Left renal pelvis (tissue), 4 donors: ENCODE data around the gene ASAH2B. TPM values are rescaled to one million over a fixed set of nuclear protein-coding genes. Genes with fewer than 3 reads are reported as not detected.

Experiments
- DNase-seq, 4 donors: peaks; one replicate each; pipeline ENCODE4 v3.0.0-alpha.2; 2013; ENCODE audit warnings: low read depth in 4 of 4, low spot score in 3 of 4
- polyA plus RNA-seq, 4 donors: library from polyadenylated mRNA; unstranded; fragments of 120-200 nt; gene quantifications; one replicate each; pipeline ENCODE4 v1.2.1, GENCODE V29; 2013; ENCODE audit not compliant: insufficient read length in 4 of 4

The ASAH2B gene
- polyA plus RNA-seq, 4 donors: 7.5 to 18.2 (median 12.9) TPM

DNA sequence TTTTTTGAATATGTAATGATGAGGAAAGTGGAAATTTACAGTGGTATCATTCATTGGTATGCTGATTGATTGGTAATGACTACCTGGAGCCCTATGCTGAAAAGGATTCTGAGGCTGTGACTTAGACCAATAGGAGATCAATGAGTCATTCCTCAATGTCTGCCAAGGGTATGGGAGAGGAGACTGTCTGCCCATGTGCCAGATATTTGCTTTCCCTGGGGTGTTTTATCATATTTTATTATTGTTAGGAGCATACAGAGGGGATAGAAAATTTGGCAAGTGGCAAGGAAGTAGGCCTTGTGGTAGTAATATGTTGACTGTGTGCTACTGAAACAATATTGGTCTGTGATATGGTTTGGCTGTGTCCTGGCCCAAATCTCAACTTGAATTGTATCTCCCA lies 54.8 kb downstream of the ASAH2B start:
- no peak for DNase-seq

DNA sequence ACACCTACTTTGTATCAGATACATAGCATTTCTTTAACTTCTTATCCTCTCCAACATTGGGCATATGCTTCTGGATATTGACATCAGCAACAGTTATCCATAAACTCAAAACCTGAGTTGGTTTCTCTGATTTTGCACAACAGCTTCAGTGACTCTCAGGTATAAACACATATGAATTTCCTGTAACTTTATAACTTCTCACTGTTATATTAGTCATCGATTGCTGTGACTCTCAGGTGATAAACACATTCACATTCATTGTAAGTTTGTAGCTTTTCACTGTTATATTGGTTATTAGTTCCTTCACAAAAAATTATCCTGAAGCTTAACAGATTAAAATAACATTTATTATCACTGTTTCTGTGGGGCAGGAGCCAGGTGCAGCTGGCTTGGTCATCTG lies 57.0 kb downstream of the ASAH2B start:
- DNase-seq: no peak

DNA sequence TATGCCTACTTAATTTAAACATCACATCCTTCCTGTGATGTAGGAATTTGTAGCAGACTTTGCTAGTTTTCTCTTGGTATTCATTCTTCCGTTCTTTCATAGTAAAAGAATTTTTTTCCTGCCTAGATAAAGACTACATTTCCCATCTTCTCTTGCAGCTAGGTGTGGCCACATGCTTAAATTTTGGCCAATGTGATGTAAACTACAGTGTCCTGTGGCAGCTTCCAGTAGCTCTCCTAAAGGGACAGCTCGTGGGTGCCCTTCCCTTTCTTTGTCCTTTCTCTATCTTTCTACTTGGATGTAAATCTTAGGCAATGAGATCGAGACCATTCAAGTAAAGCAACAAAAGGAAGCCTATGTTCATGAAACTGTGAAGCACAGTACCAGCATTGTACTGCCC lies 58.6 kb downstream of the ASAH2B start:
- DNase-seq: no peak

DNA sequence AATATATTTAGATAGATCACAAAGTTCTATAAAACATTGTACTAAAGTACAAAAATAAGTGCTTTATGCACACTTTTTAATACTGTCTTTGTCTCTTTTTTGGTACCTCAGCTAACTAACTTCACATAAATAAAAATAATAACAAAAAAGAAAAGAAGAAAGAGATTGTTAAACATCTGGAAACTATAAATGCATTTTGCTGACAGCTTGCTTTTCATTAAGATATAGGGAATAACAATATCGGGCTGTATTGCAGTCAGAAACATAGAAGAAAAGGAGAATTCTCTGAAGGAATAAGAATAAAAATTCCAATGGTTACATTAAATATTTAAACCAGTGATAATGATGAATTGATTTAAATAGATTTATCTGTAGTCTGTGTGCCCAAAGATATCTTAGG lies 59.9 kb downstream of the ASAH2B start:
- no peak for DNase-seq

DNA sequence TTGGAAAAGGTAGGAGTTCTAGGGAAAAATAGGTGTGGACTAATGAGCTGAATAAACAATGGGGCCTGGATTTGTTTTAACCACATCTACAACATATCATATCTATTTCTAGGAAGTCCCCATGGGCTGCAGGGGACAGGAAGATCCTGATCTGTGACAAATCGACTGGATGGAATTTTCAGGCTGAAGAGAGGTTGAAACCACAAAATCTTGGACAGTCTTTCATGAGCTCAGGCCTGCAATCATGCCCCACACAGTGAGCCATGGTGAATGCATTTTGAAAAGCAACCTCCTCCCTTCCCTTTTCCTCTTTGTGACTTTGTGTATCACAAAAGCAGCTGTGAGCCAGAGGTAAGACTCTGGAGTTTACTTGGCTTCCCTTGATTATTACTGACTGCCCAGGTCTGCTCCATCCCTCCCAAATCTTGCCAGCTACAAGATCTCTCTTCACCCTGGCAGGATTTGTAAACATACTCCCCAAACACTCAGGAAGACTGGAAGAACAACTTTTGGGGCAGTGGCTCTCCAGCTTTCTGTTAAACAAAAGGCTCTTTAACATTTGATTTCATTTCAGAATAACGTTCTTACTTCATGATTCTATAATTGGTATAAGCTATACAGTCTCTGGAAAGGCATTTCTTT lies 66.4 kb downstream of the ASAH2B start:
- no peak for DNase-seq

DNA sequence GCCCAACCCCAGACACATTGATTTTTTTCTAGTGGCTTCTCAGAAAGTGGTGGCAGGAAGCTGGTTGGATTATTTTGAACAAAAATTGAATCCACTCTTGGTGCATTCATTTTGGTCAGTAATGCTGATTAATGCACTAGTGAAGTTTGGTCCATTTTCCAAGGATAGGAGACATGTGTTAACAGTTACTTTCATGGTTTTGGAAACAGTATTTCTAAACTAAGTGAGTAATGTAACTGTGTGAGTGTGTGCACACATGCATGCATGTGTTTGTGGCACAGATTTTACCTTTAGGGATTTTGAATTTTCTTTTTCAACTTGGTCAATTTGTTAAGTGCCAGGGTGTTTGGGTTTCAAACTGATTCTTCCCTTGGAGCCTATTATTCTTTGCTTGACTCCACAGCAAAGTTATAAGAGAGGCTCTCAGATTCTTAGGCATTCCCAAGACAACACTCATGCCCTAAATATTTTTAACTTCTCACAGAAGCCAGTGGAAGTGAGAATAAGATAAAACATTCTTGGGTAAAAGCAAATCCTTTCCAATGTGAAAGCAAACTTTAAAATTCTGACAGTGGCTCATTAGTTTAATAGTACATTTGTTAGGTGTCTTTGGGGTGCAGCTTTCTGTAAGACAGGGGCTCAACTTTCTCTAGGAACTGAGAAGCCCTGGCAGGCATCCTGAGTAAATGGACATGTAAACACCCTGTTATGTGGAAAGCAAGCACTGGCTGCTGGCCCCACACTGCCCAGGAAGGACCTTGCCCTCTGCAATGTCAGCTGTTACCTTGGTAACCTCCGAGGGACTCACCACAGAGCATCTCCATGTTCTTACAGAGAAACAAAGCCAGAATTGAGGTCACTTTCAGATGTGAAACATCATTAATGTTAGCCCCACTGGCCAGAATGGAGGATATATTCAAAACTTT lies 68.4 kb downstream of the ASAH2B start:
- DNase-seq: no peak

Other genes with a start within 250 kb of the ASAH2B start
- gene SGMS1, start 116.0 kb upstream of the ASAH2B start, polyA plus RNA-seq: 10 to 100 TPM; 42.9 to 61.0 (median 58.0) TPM
- 1 to 10 TPM in 3 of 4 donors, under 1 TPM in 1; 0.44 to 7.4 (median 5.4) TPM for gene A1CF, start 145.7 kb downstream of the ASAH2B start, polyA plus RNA-seq